ENCODE results near the gene SLC28A2. TPM values are rescaled to one million over a fixed set of nuclear protein-coding genes. Genes with fewer than 3 reads are reported as not detected.
A peak's percentile ranks its signal among the peaks of the same experiment; 100 is the strongest.

SLC28A2 gene
- total RNA-seq, 4 donors from 2014 or later, result 0.37 to 11.1 (median 5.1) TPM

DNA sequence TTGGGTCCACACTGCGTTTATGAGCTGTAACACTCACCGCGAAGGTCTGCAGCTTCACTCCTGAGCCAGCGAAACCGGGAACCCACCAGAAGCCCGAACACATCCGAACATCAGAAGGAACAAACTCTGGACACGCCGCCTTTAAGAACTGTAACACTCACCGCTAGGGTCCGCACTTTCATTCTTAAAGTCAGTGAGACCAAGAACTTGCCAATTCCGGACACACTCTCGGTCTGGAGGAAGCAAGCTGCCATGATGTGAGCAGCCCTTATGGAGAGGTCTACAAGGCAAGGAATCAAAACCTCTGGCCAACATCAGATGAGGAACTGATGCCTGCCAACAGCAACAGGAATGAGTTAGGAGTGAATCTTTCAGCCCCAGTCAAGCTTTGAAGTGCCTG is 62.9 kb downstream of the SLC28A2 start:
- Histone ChIP-seq H3K27me3 (no peaks in the 10 kb centered on the region), H3K27ac (no peak overlapping the region), H3K9me3 (no peaks in the 10 kb centered on the region), H3K4me3 (no peak overlapping the region), H3K36me3 (no peaks in the 10 kb centered on the region), H3K4me1 (no peaks in the 10 kb centered on the region)
- 74 to 86% methylated on average over 3 to 13 of the region's 13 CpGs for WGBS, 2 donors (ENCODE audit: low coverage in 1 of 2)
- DNase-seq, result peak; percentile 21
- TF ChIP-seq EP300 (IDR thresholded peaks at IDR 0.05; ENCODE audit: low read depth), result no peak
- TF ChIP-seq CTCF (IDR thresholded peaks at IDR 0.05), result peak in 1 of 5 experiments; percentile 4
- intact Hi-C loops (cut with DNase I; ENCODE audit: low total_unique reads) (no loop called here), in situ Hi-C loops (cut with MboI; ENCODE audit: low pct_ligation_motif_present in 1 of 4, low pct_unique_long_range_greater_than_20kb in 1 of 4, low sequenced_read_pairs in 3 of 4) (no loop called here)

DNA sequence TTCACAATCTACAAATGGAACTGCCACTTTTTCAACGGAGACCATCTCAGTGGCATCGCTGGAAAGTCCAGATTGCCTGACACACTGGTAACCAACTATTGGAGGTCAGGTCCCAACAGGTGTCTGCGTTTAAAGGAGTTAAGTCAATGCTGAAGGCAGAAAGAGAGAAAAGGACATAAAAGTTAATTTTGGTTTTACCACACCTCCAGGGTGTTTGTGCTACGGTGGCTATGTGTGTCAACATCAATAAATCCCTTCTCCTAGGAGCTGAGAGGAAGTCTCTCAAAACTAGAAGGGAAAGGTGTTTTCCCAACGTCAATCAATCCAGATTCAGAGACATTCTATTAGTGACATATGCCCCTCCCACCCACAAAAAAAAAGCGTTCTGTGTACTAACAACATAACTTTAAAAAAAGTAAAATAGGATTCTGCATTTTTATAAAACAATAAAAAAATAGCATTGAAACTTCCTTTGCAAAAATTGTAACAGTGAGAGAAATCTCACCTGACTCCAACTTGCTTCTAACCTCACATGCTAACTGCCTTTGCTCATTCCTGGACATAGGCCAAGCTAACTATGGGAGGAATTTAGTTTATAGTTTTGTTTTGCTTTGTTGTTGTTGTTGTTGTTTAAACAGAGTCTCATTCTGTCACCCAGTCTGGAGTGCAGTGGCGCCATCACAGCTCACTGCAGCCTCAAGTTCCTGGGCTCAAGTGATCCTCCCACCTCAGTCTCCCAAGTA is 67.6 kb downstream of the SLC28A2 start:
- no peak for TF ChIP-seq POLR2AphosphoS5 (IDR thresholded peaks at IDR 0.05)
- TF ChIP-seq EP300 (IDR thresholded peaks at IDR 0.05; ENCODE audit: low read depth), result no peak
- no peak for TF ChIP-seq POLR2A (IDR thresholded peaks at IDR 0.05)
- no peak for TF ChIP-seq CTCF (IDR thresholded peaks at IDR 0.05)
- no peak for DNase-seq
- Histone ChIP-seq H3K36me3 (no peaks in the 10 kb centered on the region), H3K27me3 (no peaks in the 10 kb centered on the region), H3K4me3 (no peak overlapping the region), H3K9me3 (no peaks in the 10 kb centered on the region), H3K4me1 (no peaks in the 10 kb centered on the region), H3K27ac (no peak overlapping the region)
- intact Hi-C loops (cut with DNase I; ENCODE audit: low total_unique reads), result no loop called here
- WGBS, 2 donors (ENCODE audit: low coverage in 1 of 2), result 60 to 65% methylated on average over 7 of the region's 7 CpGs
- in situ Hi-C loops (cut with MboI; ENCODE audit: low pct_ligation_motif_present in 1 of 4, low pct_unique_long_range_greater_than_20kb in 1 of 4, low sequenced_read_pairs in 3 of 4), result no loop called here

GRCh38 chr15:45320581-45321205 is 68.7 kb downstream of the SLC28A2 start:
- intact Hi-C loops (cut with DNase I; ENCODE audit: low total_unique reads) (no loop called here), in situ Hi-C loops (cut with MboI; ENCODE audit: low pct_ligation_motif_present in 1 of 4, low pct_unique_long_range_greater_than_20kb in 1 of 4, low sequenced_read_pairs in 3 of 4) (no loop called here)
- Histone ChIP-seq H3K36me3 (no peaks in the 10 kb centered on the region), H3K4me3 (no peak overlapping the region), H3K4me1 (no peaks in the 10 kb centered on the region), H3K9me3 (no peaks in the 10 kb centered on the region), H3K27me3 (no peaks in the 10 kb centered on the region), H3K27ac (no peak overlapping the region)
- TF ChIP-seq EP300 (IDR thresholded peaks at IDR 0.05; ENCODE audit: low read depth) (no peak), POLR2A (IDR thresholded peaks at IDR 0.05) (no peak), CTCF (IDR thresholded peaks at IDR 0.05) (no peak), POLR2AphosphoS5 (IDR thresholded peaks at IDR 0.05) (no peak)
- 42 to 76% methylated on average over 2 to 3 of the region's 3 CpGs for WGBS, 2 donors (ENCODE audit: low coverage in 1 of 2)
- no peak for DNase-seq

GRCh38 chr15:45326280-45326679 is 74.2 kb downstream of the SLC28A2 start:
- no peaks in the 10 kb centered on the region for H3K27me3 ChIP-seq
- TF ChIP-seq EP300 (IDR thresholded peaks at IDR 0.05; ENCODE audit: low read depth) (no peak), CTCF (IDR thresholded peaks at IDR 0.05) (no peak)
- H3K27ac ChIP-seq, result no peak overlapping the region
- no peak for DNase-seq
- H3K4me3 ChIP-seq, result no peak overlapping the region
- in situ Hi-C loops (cut with MboI; ENCODE audit: low pct_ligation_motif_present in 1 of 4, low pct_unique_long_range_greater_than_20kb in 1 of 4, low sequenced_read_pairs in 3 of 4), result no loop called here
- intact Hi-C loops (cut with DNase I; ENCODE audit: low total_unique reads), result no loop called here
- no peaks in the 10 kb centered on the region for H3K4me1 ChIP-seq
- 82 to 87% methylated on average over 5 of the region's 5 CpGs for WGBS, 2 donors (ENCODE audit: low coverage in 1 of 2)
- H3K9me3 ChIP-seq, result no peaks in the 10 kb centered on the region
- H3K36me3 ChIP-seq, result no peaks in the 10 kb centered on the region
